Keratinocyte (primary cell): Measurements from ENCODE around the gene ICE2. TPM values are rescaled to one million over a fixed set of nuclear protein-coding genes. Genes with fewer than 3 reads are reported as not detected.

ENCODE experiments used
- DNase-seq: peaks from one replicate; pipeline ENCODE4 v3.0.0-alpha.2; 2011; ENCODE audit warnings: low read depth, missing footprints, low spot score
- FAIRE-seq: peaks from 2 replicates; lab custom pipeline; 2011; peaks lifted over from hg19 to GRCh38; lab: Jason Lieb, UNC
- H2AFZ ChIP-seq: 2 replicates; pipeline ENCODE4 v1.6.0; 2012; ENCODE audit warnings: low read length, control low read depth, inconsistent platforms; ENCODE audit not compliant: control insufficient read depth
- H3K27ac ChIP-seq: 2 replicates; pipeline ENCODE4 v1.5.1; 2011; ENCODE audit warnings: low read length; ENCODE audit not compliant: control insufficient read depth, insufficient read depth
- H3K27me3 ChIP-seq: 3 replicates; pipeline ENCODE4 v1.6.0; 2011; ENCODE audit warnings: low read length; ENCODE audit not compliant: control insufficient read depth, insufficient read depth; ENCODE audit errors: extremely low read depth
- H3K36me3 ChIP-seq, 2 experiments: 2 replicates in 1 of 2; 3 replicates in 1 of 2; pipeline ENCODE4 v1.5.1; 2011; ENCODE audit warnings: low read length in 2 of 2, mild to moderate bottlenecking in 1 of 2; ENCODE audit not compliant: control insufficient read depth in 2 of 2, insufficient read depth in 2 of 2; ENCODE audit errors: extremely low read depth in 1 of 2
- H3K4me1 ChIP-seq: 3 replicates; pipeline ENCODE4 v1.5.1; 2011; ENCODE audit warnings: low read length; ENCODE audit not compliant: control insufficient read depth, insufficient read depth; ENCODE audit errors: extremely low read depth
- H3K4me2 ChIP-seq: 3 replicates; pipeline ENCODE4 v1.6.0; 2011; ENCODE audit warnings: low read depth, low read length; ENCODE audit not compliant: control insufficient read depth, insufficient read depth; ENCODE audit errors: extremely low read depth
- H3K4me3 ChIP-seq, 3 experiments: fragments of 200-600 bp in 1 of 3; sonication (generic) in 1 of 3; 2 replicates in 2 of 3; 3 replicates in 1 of 3; pipeline ENCODE4 v1.5.1; 2011 to 2016; ENCODE audit warnings: low read length in 3 of 3, mild to moderate bottlenecking in 3 of 3, control low read depth in 2 of 3, inconsistent platforms in 1 of 3, low read depth in 1 of 3, mixed read lengths in 1 of 3, mixed run types in 1 of 3, moderate library complexity in 1 of 3; ENCODE audit not compliant: control insufficient read depth in 2 of 3, insufficient read depth in 2 of 3; ENCODE audit errors: extremely low read depth in 1 of 3
- H3K79me2 ChIP-seq: 2 replicates; pipeline ENCODE4 v1.6.0; 2012; ENCODE audit warnings: low read length; ENCODE audit not compliant: control insufficient read depth, insufficient read depth
- H3K9ac ChIP-seq: 3 replicates; pipeline ENCODE4 v1.6.0; 2011; ENCODE audit warnings: low read length; ENCODE audit not compliant: control insufficient read depth, insufficient read depth; ENCODE audit errors: extremely low read depth
- H3K9me1 ChIP-seq: 3 replicates; pipeline ENCODE4 v1.6.0; 2011; ENCODE audit warnings: low read length; ENCODE audit not compliant: control insufficient read depth, insufficient read depth; ENCODE audit errors: extremely low read depth
- H3K9me3 ChIP-seq: 2 replicates; pipeline ENCODE4 v1.5.1; 2012; ENCODE audit warnings: low read depth, low read length; ENCODE audit not compliant: control insufficient read depth
- H4K20me1 ChIP-seq: 3 replicates; pipeline ENCODE4 v1.6.0; 2011; ENCODE audit warnings: low read length; ENCODE audit not compliant: control insufficient read depth, insufficient read depth; ENCODE audit errors: extremely low read depth
- CTCF ChIP-seq, 3 experiments: IDR thresholded peaks in 1 of 3; conservative IDR thresholded peaks in 1 of 3; optimal IDR thresholded peaks in 1 of 3; 2 replicates in 2 of 3; 3 replicates in 1 of 3; pipeline versions ENCODE3 to v1.5.1; 2011; ENCODE audit warnings: low read length in 3 of 3, mild to moderate bottlenecking in 3 of 3, moderate library complexity in 2 of 3, control low read depth in 1 of 3, inconsistent platforms in 1 of 3; ENCODE audit not compliant: insufficient read depth in 2 of 3; ENCODE audit errors: extremely low read depth in 1 of 3
- EZH2 ChIP-seq: IDR thresholded peaks from one replicate; pipeline ENCODE4 v1.6.1; 2012; ENCODE audit warnings: inconsistent platforms, mild to moderate bottlenecking, low read length, moderate library complexity
- dilution Hi-C: fragments of 300-500 bp; cut with MboI; formaldehyde crosslinking; loops from one replicate; pipeline ENCODE4 v1.7.0; 2020; ENCODE audit warnings: low sequenced_read_pairs; ENCODE audit not compliant: extremely low pct_ligation_motif_present
- polyA plus RNA-seq, 5 experiments: library from polyadenylated mRNA; depleted of rRNA in 3 of 5; stranded (reverse) in 3 of 5; stranded (forward) in 1 of 5; unstranded in 1 of 5; fragments of >200 nt; gene quantifications; 1 replicate in 1 of 5; 2 replicates in 3 of 5; 3 replicates in 1 of 5; pipeline versions ENCODE4 v1.2.1 to v1.2.3, GENCODE V29; 2011 to 2012; ENCODE audit warnings: missing spikeins in 2 of 5, low read depth in 1 of 5, low replicate concordance in 1 of 5

The ICE2 gene
- polyA plus RNA-seq, 1 donor (not counting 4 experiments of a cell fraction or from before 2014, with no cell fraction given): 34.1 TPM

- H4K20me1 ChIP-seq: peaks cover 74% of the 10 kb centered on the region
- no peaks in the 10 kb centered on the region for H3K27me3 ChIP-seq
- DNase-seq: no peak
- FAIRE-seq: peak; percentile 89
- peak overlapping the region; percentile 43 for H3K4me2 ChIP-seq
- H3K4me1 ChIP-seq: peaks cover 56% of the 10 kb centered on the region
- H3K79me2 ChIP-seq: peaks cover 47% of the 10 kb centered on the region
- H3K36me3 ChIP-seq: peaks cover 24 to 66% of the 10 kb centered on the region in 2 experiments
- peak overlapping the region; percentile 91 for H3K27ac ChIP-seq
- H3K9me1 ChIP-seq: peaks cover under 1% of the 10 kb centered on the region
- TF ChIP-seq CTCF (optimal IDR thresholded peaks at IDR 0.05 in 1 of 3, IDR thresholded peaks at IDR 0.05 in 1 of 3, conservative IDR thresholded peaks at IDR 0.05 in 1 of 3; ENCODE audit: extremely low read depth in 1 of 3, insufficient read depth in 2 of 3, low read length in 3 of 3) (no peak), EZH2 (no peak)
- peak overlapping the region; percentile 16 for H3K9ac ChIP-seq
- H3K9me3 ChIP-seq: no peaks in the 10 kb centered on the region
- dilution Hi-C loops: no loop called here
- no peak overlapping the region for H3K4me3 ChIP-seq
- no peak overlapping the region for H2AFZ ChIP-seq
Observed at GRCh38 chr15:60371175-60372051, 107.5 kb downstream of the ICE2 start.

- TF ChIP-seq EZH2 (no peak), CTCF (optimal IDR thresholded peaks at IDR 0.05 in 1 of 3, IDR thresholded peaks at IDR 0.05 in 1 of 3, conservative IDR thresholded peaks at IDR 0.05 in 1 of 3; ENCODE audit: extremely low read depth in 1 of 3, insufficient read depth in 2 of 3, low read length in 3 of 3) (no peak)
- Histone ChIP-seq H3K4me1 (peaks cover 51% of the 10 kb centered on the region), H3K9me3 (no peaks in the 10 kb centered on the region), H3K4me3 (no peak overlapping the region), H4K20me1 (peaks cover 69% of the 10 kb centered on the region), H3K79me2 (peaks cover 42% of the 10 kb centered on the region), H3K27me3 (no peaks in the 10 kb centered on the region), H3K4me2 (peak overlapping the region; percentile 43), H3K9ac (peak overlapping the region; percentile 16), H3K9me1 (no peaks in the 10 kb centered on the region), H2AFZ (no peak overlapping the region), H3K27ac (peak overlapping the region; percentile 91), H3K36me3 (peaks cover 23 to 62% of the 10 kb centered on the region in 2 experiments)
- DNase-seq (no peak), FAIRE-seq (no peak)
- dilution Hi-C loops: no loop called here
Observed at GRCh38 chr15:60370869-60371136, 108.1 kb downstream of the ICE2 start.
